HepG2 (cell line): Measurements from ENCODE around the gene C20orf96. TPM values are rescaled to one million over a fixed set of nuclear protein-coding genes. Genes with fewer than 3 reads are reported as not detected.
A peak's percentile ranks its signal among the peaks of the same experiment; 100 is the strongest.

Source experiments
- HNRNPK ChIP-seq: fragments of 200-400 bp; formaldehyde crosslinking; IDR thresholded peaks from 2 replicates; pipeline ENCODE4 v1.6.1; 2018; ENCODE audit warnings: low read length, low read depth, moderate library complexity, mild to moderate bottlenecking; ENCODE audit not compliant: poor library complexity, severe bottlenecking
- HNRNPLL ChIP-seq: fragments of 200-400 bp; formaldehyde crosslinking; IDR thresholded peaks from 2 replicates; pipeline ENCODE4 v1.6.1; 2017; ENCODE audit warnings: mild to moderate bottlenecking, low read depth, low read length; ENCODE audit not compliant: poor library complexity, severe bottlenecking
- KMT2A ChIP-seq: sonication (generic); formaldehyde crosslinking; IDR thresholded peaks from 2 replicates; pipeline ENCODE4 v1.4.0; 2020; ENCODE audit warnings: missing genetic modification reagents
- MED1 ChIP-seq: sonication (generic); formaldehyde crosslinking; IDR thresholded peaks from 2 replicates; pipeline ENCODE4 v1.4.0; 2020; ENCODE audit warnings: missing genetic modification reagents
- MNT ChIP-seq: fragments of 450-650 bp; IDR thresholded peaks from 2 replicates; pipeline ENCODE4 v1.6.1; 2016
- PHF21A ChIP-seq: sonication (generic); formaldehyde crosslinking; IDR thresholded peaks from 2 replicates; pipeline ENCODE4 v1.5.0; 2020; ENCODE audit warnings: mild to moderate bottlenecking, missing genetic modification reagents
- RARG ChIP-seq: sonication (generic); formaldehyde crosslinking; IDR thresholded peaks from 2 replicates; pipeline ENCODE4 v1.4.0; 2020; ENCODE audit warnings: low read depth, mild to moderate bottlenecking, missing genetic modification reagents
- SNAI1 ChIP-seq: sonication (generic); formaldehyde crosslinking; IDR thresholded peaks from 2 replicates; pipeline ENCODE4 v1.5.0; 2020; ENCODE audit warnings: mild to moderate bottlenecking, missing genetic modification reagents, borderline replicate concordance
- ZBTB20 ChIP-seq: sonication (generic); formaldehyde crosslinking; IDR thresholded peaks from 2 replicates; pipeline ENCODE4 v1.8.1; 2023; ENCODE audit warnings: missing genetic modification reagents, low read depth, mild to moderate bottlenecking, borderline replicate concordance
- ZBTB46 ChIP-seq: sonication (generic); formaldehyde crosslinking; IDR thresholded peaks from 2 replicates; pipeline ENCODE4 v1.4.0; 2020; ENCODE audit warnings: mild to moderate bottlenecking, missing genetic modification reagents, borderline replicate concordance
- ZMAT3 ChIP-seq: sonication (generic); formaldehyde crosslinking; conservative IDR thresholded peaks from 2 replicates; pipeline ENCODE4 v1.7.0; 2021; ENCODE audit warnings: missing genetic modification reagents
- ZNF18 ChIP-seq: sonication (generic); formaldehyde crosslinking; IDR thresholded peaks from 2 replicates; pipeline ENCODE4 v1.8.0; 2022; ENCODE audit warnings: mild to moderate bottlenecking, missing genetic modification reagents; ENCODE audit not compliant: insufficient replicate concordance
- ZNF282 ChIP-seq: fragments of 450-650 bp; IDR thresholded peaks from 2 replicates; pipeline ENCODE4 v1.6.1; 2018; ENCODE audit not compliant: partially characterized antibody
- ZNF296 ChIP-seq: sonication (generic); formaldehyde crosslinking; conservative IDR thresholded peaks from 2 replicates; pipeline ENCODE4 v1.5.0; 2020; ENCODE audit warnings: mild to moderate bottlenecking, missing genetic modification reagents
- ZNF431 ChIP-seq: sonication (generic); formaldehyde crosslinking; IDR thresholded peaks from 2 replicates; pipeline ENCODE4 v1.9.0; 2022; ENCODE audit warnings: missing genetic modification reagents, low read depth, mild to moderate bottlenecking, borderline replicate concordance
- ZNF547 ChIP-seq: sonication (generic); formaldehyde crosslinking; IDR thresholded peaks from 2 replicates; pipeline ENCODE4 v1.5.1; 2020; ENCODE audit warnings: mild to moderate bottlenecking, missing genetic modification reagents
- ZNF550 ChIP-seq: sonication (generic); formaldehyde crosslinking; IDR thresholded peaks from 2 replicates; pipeline ENCODE4 v1.4.0; 2020; ENCODE audit warnings: mild to moderate bottlenecking, missing genetic modification reagents, borderline replicate concordance
- ZNF724P ChIP-seq: sonication (generic); formaldehyde crosslinking; IDR thresholded peaks from 2 replicates; pipeline ENCODE4 v1.8.0; 2022; ENCODE audit warnings: missing genetic modification reagents, borderline replicate concordance
- ZNF749 ChIP-seq: sonication (generic); formaldehyde crosslinking; IDR thresholded peaks from 2 replicates; pipeline ENCODE4 v1.8.0; 2022; ENCODE audit warnings: mild to moderate bottlenecking, missing genetic modification reagents, moderate library complexity, borderline replicate concordance
- ZNF83 ChIP-seq: sonication (generic); formaldehyde crosslinking; IDR thresholded peaks from 2 replicates; pipeline ENCODE4 v1.4.0; 2020; ENCODE audit warnings: missing genetic modification reagents, mild to moderate bottlenecking, borderline replicate concordance
- ZNF841 ChIP-seq: sonication (generic); formaldehyde crosslinking; IDR thresholded peaks from 2 replicates; pipeline ENCODE4 v1.8.1; 2023; ENCODE audit warnings: missing genetic modification reagents, borderline replicate concordance
- polyA plus RNA-seq, 8 experiments: library from polyadenylated mRNA; depleted of rRNA in 3 of 8; stranded (reverse) in 7 of 8; unstranded in 1 of 8; fragments of >200 nt; fragmentation: Illumina TruSeq in 4 of 8; extraction: Trizol in 4 of 8; gene quantifications; 2 replicates each; pipeline versions ENCODE4 v1.2.1 to v1.2.3, GENCODE V29; 2011 to 2016; ENCODE audit warnings: low read depth in 4 of 8, missing spikeins in 1 of 8, mixed read lengths in 1 of 8; ENCODE audit not compliant: insufficient read depth in 1 of 8
- total RNA-seq, 5 experiments: library from RNA; depleted of rRNA; stranded (reverse); fragments of >200 nt; fragmentation: Illumina TruSeq; extraction: Trizol; gene quantifications; 2 replicates each; pipeline ENCODE4 v1.2.3, GENCODE V29; 2016; ENCODE audit warnings: low read depth in 1 of 5
- TF ChIP-seq, protein P1 (sequence below): sonication (generic); formaldehyde crosslinking; IDR thresholded peaks from 2 replicates; pipeline ENCODE4 v1.5.0; 2020; ENCODE audit warnings: missing genetic modification reagents
- TF ChIP-seq, protein P2 (sequence below): sonication (generic); formaldehyde crosslinking; IDR thresholded peaks from 2 replicates; pipeline ENCODE4 v1.4.0; 2020; ENCODE audit warnings: mild to moderate bottlenecking, missing genetic modification reagents

C20orf96 gene
- total and polyA plus RNA-seq, 2 of the 13 experiments (the other 11 are each of a cell fraction or from before 2014, with no cell fraction given), result 3.8 to 20.6 TPM

- TF ChIP-seq ZNF18 (CRISPR knock-in tag), result no peak
- TF ChIP-seq ZNF282, result no peak
- TF ChIP-seq ZMAT3 (CRISPR knock-in tag), result 0 out of 2 replicates have a peak, but pooled peaks have one; percentile 55
- TF ChIP-seq RARG (CRISPR knock-in tag), result no peak
- TF ChIP-seq KMT2A (CRISPR knock-in tag), result no peak
- no peak for TF ChIP-seq MED1 (CRISPR knock-in tag)
- peak; percentile 70; the same call in 1 of the 2 replicates for TF ChIP-seq ZNF749
- no peak for TF ChIP-seq ZNF296 (CRISPR knock-in tag)
- no peak for TF ChIP-seq HNRNPLL
- no peak for TF ChIP-seq ZNF841 (CRISPR knock-in tag)
- no peak for TF ChIP-seq ZNF547 (CRISPR knock-in tag)
- no peak for TF ChIP-seq ZBTB20
- TF ChIP-seq MNT, result 0 out of 2 replicates have a peak, but pooled peaks have one; percentile 2
- TF ChIP-seq ZNF83, result no peak
- TF ChIP-seq HNRNPK, result peak; percentile 61
- 0 out of 2 replicates have a peak, but pooled peaks have one; percentile 12 for TF ChIP-seq PHF21A (CRISPR knock-in tag)
- TF ChIP-seq ZBTB46 (CRISPR knock-in tag), result 0 out of 2 replicates have a peak, but pooled peaks have one; percentile 17
- no peak for TF ChIP-seq SNAI1 (CRISPR knock-in tag)
- TF ChIP-seq, protein P1, sequence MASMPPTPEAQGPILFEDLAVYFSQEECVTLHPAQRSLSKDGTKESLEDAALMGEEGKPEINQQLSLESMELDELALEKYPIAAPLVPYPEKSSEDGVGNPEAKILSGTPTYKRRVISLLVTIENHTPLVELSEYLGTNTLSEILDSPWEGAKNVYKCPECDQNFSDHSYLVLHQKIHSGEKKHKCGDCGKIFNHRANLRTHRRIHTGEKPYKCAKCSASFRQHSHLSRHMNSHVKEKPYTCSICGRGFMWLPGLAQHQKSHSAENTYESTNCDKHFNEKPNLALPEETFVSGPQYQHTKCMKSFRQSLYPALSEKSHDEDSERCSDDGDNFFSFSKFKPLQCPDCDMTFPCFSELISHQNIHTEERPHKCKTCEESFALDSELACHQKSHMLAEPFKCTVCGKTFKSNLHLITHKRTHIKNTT (CRISPR knock-in tag), result no peak
- TF ChIP-seq, protein P2, sequence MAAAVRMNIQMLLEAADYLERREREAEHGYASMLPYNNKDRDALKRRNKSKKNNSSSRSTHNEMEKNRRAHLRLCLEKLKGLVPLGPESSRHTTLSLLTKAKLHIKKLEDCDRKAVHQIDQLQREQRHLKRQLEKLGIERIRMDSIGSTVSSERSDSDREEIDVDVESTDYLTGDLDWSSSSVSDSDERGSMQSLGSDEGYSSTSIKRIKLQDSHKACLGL, result no peak
- TF ChIP-seq ZNF431 (CRISPR knock-in tag), result peak; percentile 9; the same call in 1 of the 2 replicates
- no peak for TF ChIP-seq ZNF724P (CRISPR knock-in tag)
- TF ChIP-seq ZNF550 (CRISPR knock-in tag), result 0 out of 2 replicates have a peak, but pooled peaks have one; percentile 13
Measured at GRCh38 chr20:298776-299391, 8.3 kb upstream of the C20orf96 start (continued).
